ENCODE measurements around the gene MRPL14. TPM values are rescaled to one million over a fixed set of nuclear protein-coding genes. Genes with fewer than 3 reads are reported as not detected.

The MRPL14 gene
- total and polyA plus RNA-seq, 9 of the 15 experiments (the other 6 are each of a cell fraction or from before 2014, with no cell fraction given): 126 to 424 (median 165) TPM

DNA sequence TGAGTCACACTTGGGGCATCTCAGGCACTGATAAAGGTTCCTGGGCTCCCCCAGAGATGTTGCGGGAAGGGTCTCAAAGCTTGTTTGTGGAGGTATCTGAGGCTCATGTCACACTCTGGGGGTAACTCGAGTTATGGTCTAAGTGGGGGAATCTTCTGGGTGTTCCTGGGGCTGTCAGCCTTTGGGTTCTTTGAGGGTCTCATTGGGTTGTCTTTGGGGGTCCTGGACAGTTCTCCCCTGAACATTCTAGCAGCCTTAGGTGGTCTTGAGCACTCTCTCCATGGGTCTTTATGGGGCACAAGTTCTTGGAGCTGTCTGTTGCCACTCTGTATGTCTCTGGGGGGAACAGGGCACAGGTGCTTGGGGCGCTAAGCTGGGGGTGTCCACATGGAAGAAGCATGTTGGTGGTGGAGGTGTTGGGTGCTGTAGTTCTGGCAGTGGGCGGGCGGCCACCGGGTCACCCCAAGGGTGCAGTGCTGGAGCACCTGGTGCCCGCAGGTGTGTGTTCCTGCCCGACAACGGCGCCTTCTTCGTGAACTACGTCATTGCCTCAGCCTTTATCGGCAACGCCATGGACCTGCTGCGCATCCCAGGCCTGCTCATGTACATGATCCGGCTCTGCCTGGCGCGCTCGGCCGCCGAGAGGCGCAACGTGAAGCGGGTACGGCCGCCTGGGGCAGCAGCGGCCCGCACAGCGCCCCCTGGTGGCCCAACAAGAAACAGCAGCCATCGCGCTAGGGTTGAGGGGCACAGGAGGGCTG lies 24.3 kb upstream of the MRPL14 start (continued):
- no peak for TF ChIP-seq ZBTB40 (IDR thresholded peaks at IDR 0.05)
- TF ChIP-seq ZBTB40 (CRISPR knock-in tag; IDR thresholded peaks at IDR 0.05): no peak
- TF ChIP-seq XRCC5 (IDR thresholded peaks at IDR 0.05; ENCODE audit: low read depth, low read length): peak; percentile 94
- no peak for TF ChIP-seq ETV6 (IDR thresholded peaks at IDR 0.05; ENCODE audit: borderline replicate concordance in 1 of 2, low read depth in 2 of 2, low read length in 1 of 2)
- no peak for TF ChIP-seq ETV6 (CRISPR knock-in tag; IDR thresholded peaks at IDR 0.05; ENCODE audit: borderline replicate concordance)
- TF ChIP-seq KDM4B (IDR thresholded peaks at IDR 0.05; ENCODE audit: borderline replicate concordance in 2 of 2, low read depth in 1 of 2): no peak
- TF ChIP-seq E2F3 (CRISPR knock-in tag; IDR thresholded peaks at IDR 0.05): no peak
- no peak for TF ChIP-seq SREBF1 (IDR thresholded peaks at IDR 0.05; ENCODE audit: borderline replicate concordance, low read depth, low read length)
- TF ChIP-seq RBM15 (IDR thresholded peaks at IDR 0.05; ENCODE audit: insufficient read depth, low read length): no peak
- TF ChIP-seq ZFP30 (CRISPR knock-in tag; IDR thresholded peaks at IDR 0.05; ENCODE audit: borderline replicate concordance): no peak
- no peak for TF ChIP-seq TAF7 (tag; IDR thresholded peaks at IDR 0.05)
- TF ChIP-seq ZZZ3 (IDR thresholded peaks at IDR 0.05): no peak
- no peak for TF ChIP-seq POLR3A (IDR thresholded peaks at IDR 0.05; ENCODE audit: borderline replicate concordance, extremely low read depth, insufficient read depth, insufficient read length)
- peak; percentile 59; the same call in 1 of the 2 replicates for TF ChIP-seq KAT7 (CRISPR knock-in tag; IDR thresholded peaks at IDR 0.05; ENCODE audit: borderline replicate concordance)
- no peak for TF ChIP-seq ZNF3 (CRISPR knock-in tag; IDR thresholded peaks at IDR 0.05)
- no peak for TF ChIP-seq CAMTA2 (CRISPR knock-in tag; conservative IDR thresholded peaks at IDR 0.05)
- no peak for TF ChIP-seq ZNF121 (CRISPR knock-in tag; conservative IDR thresholded peaks at IDR 0.05)
- TF ChIP-seq ELK3 (CRISPR knock-in tag; IDR thresholded peaks at IDR 0.05): no peak
- TF ChIP-seq HDAC1 (IDR thresholded peaks at IDR 0.05): 0 out of 4 replicates have a peak, but pooled peaks of 1 of the 2 experiments have one; percentile 30

Data from K562 (cell line).